ENCODE results near the gene CACNA1H.

The CACNA1H gene

DNA sequence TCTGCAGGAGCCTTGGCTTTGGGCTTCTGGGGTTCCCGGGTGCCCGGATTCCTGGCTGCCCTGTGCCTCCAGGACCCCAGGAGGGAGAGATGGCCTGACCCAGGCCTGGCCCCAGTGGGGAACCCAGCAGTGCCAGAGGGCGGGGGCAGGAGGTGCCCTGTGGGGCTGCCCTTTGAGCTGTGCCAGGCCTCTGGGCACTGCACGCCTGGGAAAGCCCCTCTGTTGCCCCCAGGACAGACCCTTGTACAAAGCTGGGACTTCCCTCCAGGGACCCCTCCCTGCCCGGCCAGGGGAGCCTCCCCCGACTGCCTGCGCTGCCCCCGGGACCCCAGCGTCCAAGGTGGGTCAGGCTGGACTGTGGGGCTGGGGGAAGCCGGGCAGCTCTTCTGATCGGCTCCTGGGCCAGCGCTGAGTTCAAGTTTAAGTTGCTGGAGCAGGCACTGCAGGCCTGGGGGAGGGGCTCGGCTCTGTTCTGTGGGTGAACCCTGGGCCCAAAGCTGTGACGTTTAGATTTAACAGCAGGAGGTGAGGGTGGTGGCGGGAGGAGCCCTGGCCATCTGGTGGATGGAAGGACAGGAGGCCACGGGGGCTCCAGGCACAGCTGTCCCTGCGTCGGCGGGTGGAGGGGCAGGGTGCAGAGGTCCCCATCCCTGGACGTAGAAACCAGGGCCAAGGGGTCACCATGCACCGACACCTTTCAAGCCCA, 29.2 kb upstream of the CACNA1H start:
- DNase-seq, result no peak

DNA sequence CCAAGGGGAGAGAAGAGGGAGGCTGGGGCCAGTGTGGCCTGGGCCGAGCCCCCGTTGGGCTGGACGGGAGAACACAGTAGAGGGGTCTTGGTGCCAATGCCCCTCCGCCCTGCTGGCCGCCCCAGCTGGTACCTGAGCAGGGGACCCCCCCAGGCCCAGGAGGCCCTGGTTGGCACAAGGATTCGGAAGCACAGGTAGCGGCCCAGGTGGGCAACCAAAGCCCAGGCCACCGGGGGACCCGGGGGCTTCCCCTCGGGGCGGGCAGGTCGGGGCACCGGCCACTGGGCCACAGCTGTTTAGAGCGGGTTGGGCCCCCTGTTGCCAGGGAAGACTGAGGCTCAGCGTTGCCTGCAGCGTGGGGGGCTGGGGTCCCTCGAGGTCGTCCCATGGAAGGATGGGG, 28.6 kb upstream of the CACNA1H start:
- DNase-seq, result no peak

DNA sequence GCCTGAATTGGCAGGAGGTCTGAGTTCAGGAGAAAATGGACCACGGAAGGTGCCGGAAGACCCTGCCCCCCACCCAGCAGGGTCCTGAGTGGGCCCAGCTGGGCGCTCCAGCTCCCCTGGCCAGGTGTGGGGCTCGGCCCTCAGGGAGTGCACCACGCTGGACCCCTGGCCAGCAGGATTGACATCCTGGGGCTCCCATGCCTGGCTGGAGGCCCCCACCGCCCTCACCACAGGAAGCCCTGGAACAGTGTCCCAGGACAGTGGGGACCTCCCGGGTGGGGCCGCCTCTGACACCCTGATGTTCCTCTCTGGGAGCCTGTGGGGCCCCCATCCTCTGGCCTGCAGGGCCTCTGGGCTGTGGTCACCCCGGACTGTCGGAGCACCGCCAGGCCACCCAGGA, 28.1 kb upstream of the CACNA1H start:
- no peak for DNase-seq

DNA sequence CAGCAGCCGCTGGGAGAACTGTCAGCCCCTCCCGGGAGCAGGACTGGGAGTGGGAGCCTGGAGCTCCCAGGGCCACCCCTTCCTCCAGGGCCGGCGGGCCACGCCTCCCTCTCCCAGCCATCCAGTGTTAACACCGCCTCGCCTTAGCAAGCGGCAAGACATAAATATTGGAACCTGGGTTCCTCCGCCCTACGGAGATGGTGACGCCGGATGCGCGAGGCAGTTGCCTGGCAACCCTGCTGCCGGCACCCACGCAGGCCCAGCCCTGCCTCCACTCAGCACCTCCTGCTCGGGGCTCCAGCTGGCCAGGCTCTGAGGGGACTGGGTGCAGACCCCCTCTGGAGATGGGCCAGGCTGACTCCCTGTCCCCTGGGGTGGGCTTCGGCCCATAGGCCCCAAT, 27.4 kb upstream of the CACNA1H start:
- DNase-seq, result no peak

DNA sequence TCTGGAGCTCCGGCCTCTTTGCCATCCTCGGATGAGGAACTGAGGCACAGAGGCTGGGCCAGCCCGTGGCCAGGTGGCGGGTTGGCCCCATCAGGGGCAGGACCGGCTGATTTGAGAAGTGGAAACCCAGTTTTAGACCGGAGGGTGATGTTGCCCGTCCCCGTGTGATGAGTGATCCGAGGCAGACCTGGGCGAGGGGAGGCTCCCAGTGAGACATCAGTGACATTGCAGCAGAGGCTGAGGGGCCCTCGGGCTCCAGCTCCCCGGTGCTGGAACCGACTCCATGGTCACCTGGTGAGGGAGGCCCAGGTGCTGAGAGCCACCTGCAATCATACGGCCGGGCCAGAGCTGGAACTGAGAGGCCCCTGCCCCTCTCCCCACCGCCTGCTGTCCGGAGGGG, 26.9 kb upstream of the CACNA1H start:
- no peak for DNase-seq

DNA sequence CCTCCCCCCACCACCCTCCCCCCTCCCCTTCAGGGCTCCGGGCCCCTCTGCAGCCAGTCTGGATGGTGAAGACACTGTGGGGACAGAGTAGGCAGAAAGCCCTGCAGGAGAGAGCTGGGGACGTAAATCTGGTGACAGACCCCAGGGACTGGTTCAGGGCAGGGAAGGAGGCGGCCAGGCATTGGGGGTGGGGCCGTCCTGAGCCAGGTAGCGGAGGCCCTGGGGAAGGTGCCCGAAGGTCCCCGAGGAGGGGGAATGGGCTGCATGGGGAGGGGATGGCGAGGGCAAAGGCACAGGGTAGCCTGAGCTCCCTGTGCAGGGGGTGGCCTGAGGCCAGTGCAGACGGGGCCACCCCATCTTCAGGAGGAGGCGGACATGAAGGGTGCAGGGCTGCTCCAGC, 26.3 kb upstream of the CACNA1H start:
- no peak for DNase-seq

DNA sequence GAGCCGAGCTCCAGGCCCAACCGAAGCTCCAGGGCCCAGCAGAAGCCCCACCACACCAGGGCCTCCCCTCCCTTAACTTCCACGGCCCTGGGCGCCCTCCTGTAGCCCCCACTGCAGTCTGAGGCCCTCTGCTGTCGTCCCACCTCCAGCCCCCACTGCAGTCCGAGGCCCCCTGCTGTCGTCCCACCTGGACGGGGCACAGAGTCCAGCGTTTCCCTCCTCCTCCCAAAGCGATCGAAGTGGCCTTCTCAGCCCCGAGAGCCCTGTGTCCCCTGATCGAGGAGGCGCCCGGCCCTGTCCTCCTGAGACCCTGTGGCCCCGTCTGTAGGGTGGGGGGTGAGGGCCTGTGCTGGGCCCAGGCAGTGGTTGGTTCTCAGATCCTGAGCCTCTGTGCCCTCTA, 25.8 kb upstream of the CACNA1H start:
- DNase-seq, result no peak

DNA sequence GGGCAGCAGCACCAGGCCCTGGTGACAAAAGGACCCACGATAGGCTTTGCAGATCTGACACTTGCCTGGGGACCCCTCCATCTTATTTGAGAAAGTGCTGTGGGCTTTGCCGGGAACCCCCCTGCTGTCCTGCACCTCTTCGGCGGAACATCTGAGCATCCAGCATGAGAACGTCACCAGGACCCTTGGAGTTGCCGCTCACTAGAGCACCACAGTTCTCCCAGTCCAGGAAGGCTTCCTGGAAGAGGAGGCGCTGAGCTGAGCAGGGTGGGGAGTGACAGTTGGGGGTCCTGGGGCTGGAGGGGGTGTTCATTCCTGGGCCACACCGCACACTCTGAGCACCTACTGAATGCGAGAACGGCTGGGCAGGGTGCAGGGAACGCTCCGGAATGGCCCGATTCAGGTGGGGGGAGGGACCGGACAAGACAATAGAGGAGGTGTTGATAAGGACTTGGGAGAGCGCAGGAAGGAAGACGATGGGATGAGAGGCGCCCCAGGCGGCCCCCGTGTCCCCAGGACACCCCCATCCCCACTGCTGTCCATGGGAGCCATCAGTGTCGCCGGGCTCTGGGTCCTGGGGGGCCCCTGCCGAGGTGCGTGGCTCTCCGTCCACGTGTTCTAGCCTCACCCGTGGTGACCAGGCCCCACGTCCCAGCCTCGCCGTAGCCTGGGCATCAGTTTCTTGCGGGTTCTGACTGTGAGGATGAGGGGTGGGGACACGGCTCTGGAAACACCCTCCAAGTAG, 24.8 kb upstream of the CACNA1H start:
- DNase-seq, result no peak

DNA sequence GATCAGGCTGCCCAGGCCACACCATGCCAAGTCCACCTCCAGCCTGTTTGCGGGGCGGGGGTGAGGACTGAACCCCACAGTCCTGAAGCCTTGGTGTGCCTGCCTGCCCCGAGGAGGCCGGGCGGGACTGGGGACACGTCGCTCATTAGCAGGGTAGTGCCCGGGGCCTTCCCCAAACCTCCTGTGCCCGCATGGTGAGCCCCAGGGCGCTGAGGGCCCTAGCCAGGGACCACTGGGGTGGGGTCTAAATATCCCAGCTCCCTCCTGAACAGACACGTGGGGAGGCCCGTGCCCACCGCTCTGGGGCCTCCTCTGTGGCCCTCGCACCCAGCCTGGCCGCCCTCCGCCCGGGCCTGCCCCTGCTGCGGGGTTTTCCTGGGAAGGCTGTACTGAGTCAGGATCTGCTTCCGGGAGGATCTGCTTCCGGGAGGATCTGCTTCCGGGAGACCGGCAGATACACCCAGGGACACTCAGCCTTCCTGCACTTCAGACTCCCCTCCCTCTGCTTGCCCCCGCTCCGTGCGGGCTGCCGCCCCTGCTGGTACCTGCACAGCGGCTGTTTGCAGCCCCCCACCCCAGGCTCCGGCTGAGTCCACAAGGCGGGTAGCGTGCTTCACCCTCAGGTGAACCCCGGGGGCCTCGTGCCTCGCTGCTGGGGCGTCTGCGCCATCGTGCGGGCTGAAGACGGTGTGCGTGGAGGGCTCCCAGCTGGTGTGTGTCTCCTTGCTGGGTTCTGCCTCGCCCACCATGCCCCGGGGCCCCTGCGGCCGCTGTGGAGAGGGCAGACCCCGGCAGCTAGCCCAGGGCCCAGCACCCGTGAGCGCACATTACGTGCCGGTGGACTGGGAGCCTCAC, 23.6 kb upstream of the CACNA1H start:
- DNase-seq, result no peak

DNA sequence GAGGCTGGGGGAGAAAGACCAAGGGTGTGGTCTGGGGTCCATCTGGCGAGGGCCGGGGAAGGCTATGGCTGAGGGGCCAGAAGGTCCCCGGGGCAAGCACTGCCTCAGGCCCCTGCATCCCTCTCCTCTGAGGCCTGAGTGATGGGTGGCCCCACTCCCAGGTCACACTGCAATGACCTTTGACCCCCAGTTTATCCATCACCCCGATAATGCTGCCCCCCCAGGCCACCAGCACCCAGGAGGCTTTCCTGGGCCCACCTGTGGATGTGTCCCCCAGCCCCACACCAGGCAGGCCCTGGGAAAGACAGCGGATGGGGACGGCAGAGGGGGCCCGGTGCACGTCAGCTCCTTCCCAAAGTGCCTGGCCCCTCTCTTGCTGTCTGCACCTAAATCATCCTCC, 22.5 kb upstream of the CACNA1H start:
- DNase-seq, result no peak

DNA sequence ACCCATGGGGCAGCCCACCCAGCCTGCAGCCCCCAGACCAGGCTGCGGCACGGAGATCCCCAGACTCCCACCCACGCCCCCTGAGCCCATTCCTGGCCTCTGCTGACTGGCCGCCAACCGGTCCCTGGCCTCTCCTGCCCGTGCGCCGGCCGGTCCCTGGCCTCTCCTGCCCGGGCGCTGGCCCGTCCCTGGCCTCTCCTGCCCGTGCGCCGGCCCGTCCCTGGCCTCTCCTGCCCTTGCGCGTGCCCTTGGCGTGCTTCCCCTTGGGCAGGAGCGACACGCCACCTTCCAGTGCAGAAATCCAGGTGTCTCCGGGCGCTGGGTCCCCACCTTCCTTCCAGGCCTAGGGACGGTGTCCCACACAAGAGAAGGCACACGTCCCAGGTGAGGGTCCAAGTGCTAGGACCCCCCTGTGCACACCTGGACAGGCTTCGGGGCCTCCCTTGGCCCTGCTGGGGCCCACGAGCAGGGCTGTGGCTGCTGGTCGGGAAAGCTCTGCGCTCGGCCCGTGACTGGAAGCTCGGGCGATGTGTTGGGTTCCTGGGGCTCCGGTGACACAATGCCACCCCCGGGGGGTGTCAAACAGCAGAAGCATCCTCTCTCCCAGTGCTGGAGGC, 21.4 kb upstream of the CACNA1H start:
- DNase-seq, result no peak

DNA sequence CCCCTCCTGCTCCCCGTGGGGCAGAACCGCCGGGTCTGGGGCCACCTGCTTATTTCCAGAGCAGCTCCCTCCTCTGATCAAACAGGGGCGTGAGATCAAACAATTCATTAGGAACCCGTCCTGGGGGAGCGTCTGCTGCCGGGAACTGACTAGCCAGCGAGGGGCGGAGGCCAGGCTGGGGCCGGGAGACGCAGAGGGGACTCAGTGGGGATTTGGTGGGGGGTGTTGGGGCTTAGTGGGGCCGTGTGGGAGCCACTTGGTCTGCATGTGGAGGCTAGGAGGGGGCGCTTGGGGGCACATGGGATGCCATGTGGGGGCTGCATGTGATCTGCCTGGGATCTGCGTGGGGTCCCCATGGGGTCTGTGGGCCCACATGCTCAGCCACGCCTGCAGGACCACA, 20.5 kb upstream of the CACNA1H start:
- no peak for DNase-seq

DNA sequence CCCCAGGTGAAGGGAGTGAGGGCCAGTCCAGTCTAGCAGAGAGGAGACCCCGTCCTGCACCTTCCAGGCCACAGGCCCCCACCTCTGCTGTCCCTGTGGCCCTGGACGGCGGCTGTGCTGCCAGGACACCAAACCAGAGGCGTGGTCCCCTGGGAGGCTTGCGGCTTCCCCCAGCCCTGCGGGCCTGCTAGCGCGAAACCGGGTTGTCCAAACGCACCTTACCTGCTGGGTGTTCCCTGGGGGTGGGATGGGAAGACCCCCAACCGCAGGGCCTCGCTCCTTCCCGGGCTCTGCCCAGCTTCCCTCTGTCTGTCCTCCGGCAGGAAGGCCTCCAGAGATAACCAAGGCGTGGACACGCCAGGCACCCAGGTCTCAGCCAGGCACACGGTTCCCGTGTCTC, 19.6 kb upstream of the CACNA1H start:
- DNase-seq, result no peak

DNA sequence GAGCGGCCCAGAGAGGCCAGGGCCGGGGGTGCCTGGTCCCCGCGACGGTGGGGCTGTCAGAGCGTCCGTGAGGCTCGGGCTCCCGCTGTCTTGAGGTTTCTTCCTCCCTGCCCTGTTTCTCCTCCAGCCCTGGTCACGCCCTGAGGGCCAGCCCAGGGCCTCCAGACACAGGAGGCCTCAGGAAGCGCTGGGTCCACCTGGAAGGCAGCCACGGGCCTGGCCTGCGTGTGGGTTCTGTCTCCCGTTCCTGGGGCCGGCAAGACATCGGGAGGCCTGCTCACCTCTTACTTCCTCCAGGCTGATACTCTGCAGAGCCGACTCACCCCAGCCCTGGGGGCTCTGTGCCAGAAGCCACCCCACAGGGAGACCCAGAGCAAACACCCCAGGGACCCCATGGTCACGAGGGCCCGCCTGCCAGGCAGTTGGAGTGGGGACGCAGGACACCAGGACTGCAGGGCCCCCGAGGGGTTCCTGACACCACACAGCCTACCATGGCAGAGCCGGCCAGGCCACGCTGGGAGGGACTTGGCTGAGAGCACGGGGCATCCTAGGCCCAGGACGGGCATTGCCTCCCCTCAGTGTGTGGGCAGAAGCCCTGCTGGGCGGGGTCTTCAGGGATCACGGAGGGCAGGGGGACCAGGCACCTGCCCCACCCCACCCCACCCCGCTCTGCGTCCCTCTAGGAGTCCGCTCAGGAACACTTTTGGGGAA, 18.9 kb upstream of the CACNA1H start:
- DNase-seq, result no peak

DNA sequence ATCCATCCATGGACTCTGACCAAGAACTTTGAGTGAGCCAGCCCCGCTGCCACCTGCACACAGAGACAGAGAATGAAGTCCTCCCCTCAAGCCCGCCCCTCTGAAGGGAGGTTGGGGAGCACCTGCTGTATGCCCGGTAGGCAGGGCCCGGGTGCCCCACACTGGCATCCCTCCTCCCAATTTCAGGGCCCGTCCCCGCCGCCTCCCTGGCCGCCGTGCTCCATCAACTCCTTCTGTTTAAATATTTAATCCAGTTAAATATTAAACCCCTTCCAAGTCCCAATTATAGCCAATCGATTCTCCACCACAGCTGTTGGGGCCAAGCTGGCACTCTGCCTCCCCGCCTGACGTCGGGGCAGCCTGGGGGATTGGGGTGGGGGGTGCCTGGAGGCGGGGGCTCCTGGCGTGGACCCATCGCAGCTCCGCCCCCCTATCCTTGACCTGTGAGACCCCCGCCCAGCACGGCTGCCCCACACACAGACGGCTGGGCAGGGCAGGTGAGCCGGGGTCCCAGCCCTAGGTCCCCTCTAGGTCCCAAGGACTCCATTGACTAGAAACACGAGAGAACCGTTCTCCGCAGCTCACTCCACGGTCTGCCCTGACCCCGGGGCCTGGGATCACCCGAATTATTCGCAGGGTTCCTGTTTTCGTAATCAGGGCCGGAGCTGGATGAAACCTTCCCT, 18.0 kb upstream of the CACNA1H start:
- no peak for DNase-seq

DNA sequence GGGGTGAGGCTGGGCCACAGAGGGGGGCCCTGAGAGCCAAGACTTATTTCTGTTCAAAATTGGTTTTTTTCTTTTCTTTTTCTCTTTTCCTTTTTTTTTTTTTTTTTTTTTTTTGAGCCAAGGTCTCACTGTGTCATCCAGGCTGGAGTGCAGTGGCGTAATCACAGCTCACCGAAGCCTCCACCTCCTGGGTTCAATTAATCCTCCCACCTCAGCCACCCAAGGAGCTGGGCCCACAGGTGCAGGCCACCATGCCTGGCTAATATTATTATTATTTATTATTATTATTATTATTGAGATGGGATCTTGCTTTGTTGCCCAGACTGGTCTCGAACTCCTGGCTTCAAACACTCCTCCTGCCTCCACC, 17.5 kb upstream of the CACNA1H start:
- no peak for DNase-seq

DNA sequence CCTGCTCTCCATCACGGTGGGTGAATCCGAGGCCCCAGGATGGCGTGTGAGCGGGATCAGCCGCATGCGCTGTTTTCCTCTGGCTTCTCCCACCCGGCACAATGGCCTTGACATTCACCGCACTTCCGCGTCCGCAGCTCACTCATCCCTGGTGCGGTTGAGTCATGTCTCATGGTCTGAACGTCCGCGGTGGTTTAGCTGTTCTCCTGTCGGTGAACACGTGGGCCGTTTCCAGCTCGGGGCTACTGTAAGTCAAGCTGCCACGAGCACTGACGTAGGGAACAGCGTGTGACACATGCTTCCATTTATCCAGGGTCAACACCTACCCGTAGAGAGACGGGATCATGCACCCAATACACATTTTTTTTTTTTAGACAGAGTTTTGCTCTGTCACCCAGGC, 15.3 kb upstream of the CACNA1H start:
- peak; percentile 43 for DNase-seq

DNA sequence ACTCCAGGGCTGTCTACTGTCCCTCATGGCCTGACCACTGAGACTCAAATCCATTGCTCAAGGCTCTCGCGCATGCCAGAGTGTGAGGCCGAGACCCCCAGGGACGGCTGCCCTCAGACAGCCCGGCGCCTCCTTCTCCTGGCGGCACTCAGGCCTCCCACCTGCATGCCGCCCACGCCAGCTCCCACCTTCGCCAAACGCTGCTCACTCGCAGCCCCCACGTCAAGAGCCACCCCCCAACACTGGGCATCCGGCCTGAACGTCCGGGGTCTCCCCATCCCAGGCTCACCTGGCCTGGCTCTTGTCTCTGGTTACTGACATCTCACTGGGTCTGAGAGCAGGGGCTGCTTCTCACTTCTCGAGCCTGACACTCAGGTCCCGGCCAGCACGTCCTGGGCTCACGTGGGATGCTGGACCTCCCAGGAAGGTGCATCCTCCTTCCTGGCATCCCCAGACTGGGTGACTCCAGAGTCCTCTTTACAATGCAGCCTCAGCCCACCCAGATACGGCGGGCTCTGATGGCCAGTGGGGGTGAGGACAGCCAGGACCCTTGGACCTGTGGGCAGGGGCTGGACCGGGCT, 12.2 kb upstream of the CACNA1H start:
- no peak for DNase-seq

DNA sequence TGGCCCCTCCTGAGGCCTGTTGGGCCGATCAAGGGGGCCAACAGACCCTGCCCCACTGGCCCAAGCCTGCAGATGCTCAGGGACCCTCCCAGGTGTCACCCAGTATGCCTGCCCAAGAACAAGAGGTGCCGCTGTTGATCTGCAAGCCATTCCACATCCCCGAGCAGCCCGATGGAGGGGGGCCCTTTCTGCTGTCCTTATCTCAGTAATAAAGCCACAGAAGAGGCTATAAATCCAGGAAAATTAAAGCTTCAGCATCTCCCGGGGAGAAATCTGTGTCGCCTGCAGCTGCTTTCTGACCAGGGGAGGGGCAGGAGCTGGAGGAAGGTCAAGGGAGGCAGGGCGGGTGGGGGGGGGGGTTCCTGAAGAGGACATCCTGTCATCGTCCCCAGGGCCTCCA, 11.7 kb upstream of the CACNA1H start:
- no peak for DNase-seq

DNA sequence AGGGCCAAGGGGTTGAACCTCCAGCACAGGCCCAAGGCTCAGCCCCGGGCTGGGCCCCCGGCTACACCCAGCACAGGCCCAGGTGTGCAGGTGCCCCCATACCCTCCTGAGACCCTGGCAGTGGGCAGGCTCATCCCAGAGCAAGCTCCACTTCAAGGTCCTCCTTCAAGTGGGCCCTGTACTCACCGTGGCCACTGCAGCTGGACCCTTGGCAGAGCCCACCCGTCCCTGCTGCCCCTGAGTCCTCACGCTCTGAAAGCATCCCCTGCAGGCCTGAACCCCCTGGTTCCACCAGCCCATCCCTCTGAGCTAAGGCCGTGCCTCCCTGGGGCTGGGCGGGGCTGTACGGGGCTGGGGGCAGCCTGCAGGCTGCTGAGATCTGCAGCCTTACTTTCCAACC, 11.2 kb upstream of the CACNA1H start:
- DNase-seq, result no peak

DNA sequence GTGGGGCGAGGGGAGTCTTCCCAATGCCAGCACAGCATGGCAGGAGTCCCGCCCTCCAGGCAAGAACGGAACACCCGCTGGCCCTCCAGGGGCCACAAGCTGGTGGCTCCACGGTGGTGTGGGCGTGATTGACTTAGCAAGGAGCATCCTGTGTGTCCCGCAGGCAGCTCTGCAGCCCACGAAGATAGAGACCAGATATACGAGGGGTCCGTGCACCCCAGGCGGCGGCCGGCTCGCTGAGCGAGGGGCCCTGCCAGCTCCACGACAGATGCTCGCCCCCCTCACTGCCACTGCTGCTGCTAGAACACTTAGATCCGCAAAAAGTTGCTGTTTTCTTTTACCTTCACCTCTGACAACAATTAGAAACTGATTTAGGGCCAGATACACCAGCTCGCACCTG, 10.0 kb upstream of the CACNA1H start:
- DNase-seq, result no peak

All from T1000 (cell line).